ENCODE data around the gene LYST. TPM values are rescaled to one million over a fixed set of nuclear protein-coding genes. Genes with fewer than 3 reads are reported as not detected.
A peak's percentile ranks its signal among the peaks of the same experiment; 100 is the strongest.

The LYST gene
- total and polyA plus RNA-seq, 2 donors (not counting 3 experiments of a cell fraction or from before 2014, with no cell fraction given) = 3.1 to 9.6 TPM

DNA sequence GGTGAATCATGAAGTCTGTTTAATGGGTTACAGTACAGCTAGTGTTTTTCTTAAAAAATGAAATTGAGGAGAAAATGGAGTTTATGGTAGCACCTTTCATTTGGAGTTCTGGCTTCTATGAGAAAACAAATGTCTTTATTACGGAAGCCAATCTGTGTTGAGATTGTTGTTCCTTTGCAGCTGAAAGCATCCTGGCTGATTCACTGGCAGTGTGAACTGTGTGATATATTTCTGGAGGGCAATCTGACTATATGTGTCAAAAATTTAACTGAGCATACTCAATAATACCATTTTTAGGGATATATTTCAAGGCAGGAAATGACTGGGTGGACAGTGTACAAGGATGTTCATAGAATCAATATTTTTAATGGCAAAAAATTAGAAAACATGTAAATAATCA lies 46.6 kb upstream of the LYST start:
- Histone ChIP-seq H3K79me2 (ENCODE audit: control insufficient read depth, insufficient read depth, low read length) (no peaks in the 10 kb centered on the region), H3K27me3 (ENCODE audit: control insufficient read depth in 2 of 2, insufficient read depth in 2 of 2, low read length in 2 of 2) (no peaks in the 10 kb centered on the region), H3K9me1 (replicated peaks; ENCODE audit: control insufficient read depth, extremely low read depth, insufficient read depth, low read length) (no peaks in the 10 kb centered on the region), H3K9me3 (replicated peaks; ENCODE audit: control insufficient read depth, insufficient read depth, low read length) (no peaks in the 10 kb centered on the region), H4K20me1 (replicated peaks; ENCODE audit: control insufficient read depth, extremely low read depth, insufficient read depth, low read length) (no peaks in the 10 kb centered on the region), H2AFZ (ENCODE audit: low read depth, low read length) (peak overlapping the region; percentile 45), H3K4me1 (ENCODE audit: control insufficient read depth, extremely low read depth, insufficient read depth, low read length) (peaks cover 45% of the 10 kb centered on the region), H3K9ac (replicated peaks; ENCODE audit: extremely low read depth, insufficient read depth, low read length) (no peak overlapping the region), H3K4me2 (ENCODE audit: insufficient read depth, low read length) (peak overlapping the region; percentile 39), H3K4me3 (replicated peaks in 1 of 3; ENCODE audit: insufficient read depth in 1 of 3, low read depth in 1 of 3, low read length in 3 of 3) (no peak overlapping the region), H3K27ac (ENCODE audit: insufficient read depth, low read depth, low read length) (peak overlapping the region; percentile 20), H3K36me3 (ENCODE audit: control insufficient read depth in 2 of 2, extremely low read depth in 1 of 2, insufficient read depth in 2 of 2, low read length in 2 of 2) (no peaks in the 10 kb centered on the region)
- DNase-seq (ENCODE audit: low read depth, low spot score) (peak; percentile 48), FAIRE-seq (no peak)
- POLR2A ChIA-PET = no interaction called here
- CTCF ChIA-PET = no interaction called here
- intact Hi-C loops (cut with micrococcal nuclease) = loop anchor here (5.0 kb wide), 1 partner anchor 411 kb away; the partner anchor contains the start of gene B3GALNT2
- dilution Hi-C loops (cut with MboI; ENCODE audit: extremely low pct_ligation_motif_present, low sequenced_read_pairs) = no loop called here
- BruUV-seq (replicated peaks) = no TSS peak
- TF ChIP-seq EZH2 (IDR thresholded peaks at IDR 0.05; ENCODE audit: borderline replicate concordance, low read depth, low read length, severe bottlenecking) = no peak
- TF ChIP-seq FOS (IDR thresholded peaks at IDR 0.05; ENCODE audit: borderline replicate concordance, insufficient read depth, low read length) = peak; percentile 50
- TF ChIP-seq POLR2AphosphoS5 (IDR thresholded peaks at IDR 0.05; ENCODE audit: insufficient read depth, low read depth, low read length) = no peak
- no peak for TF ChIP-seq POLR2A (IDR thresholded peaks at IDR 0.05; ENCODE audit: low read depth, low read length)
- TF ChIP-seq MYC (IDR thresholded peaks at IDR 0.05; ENCODE audit: low read depth, low read length) = no peak
- TF ChIP-seq, protein P1, sequence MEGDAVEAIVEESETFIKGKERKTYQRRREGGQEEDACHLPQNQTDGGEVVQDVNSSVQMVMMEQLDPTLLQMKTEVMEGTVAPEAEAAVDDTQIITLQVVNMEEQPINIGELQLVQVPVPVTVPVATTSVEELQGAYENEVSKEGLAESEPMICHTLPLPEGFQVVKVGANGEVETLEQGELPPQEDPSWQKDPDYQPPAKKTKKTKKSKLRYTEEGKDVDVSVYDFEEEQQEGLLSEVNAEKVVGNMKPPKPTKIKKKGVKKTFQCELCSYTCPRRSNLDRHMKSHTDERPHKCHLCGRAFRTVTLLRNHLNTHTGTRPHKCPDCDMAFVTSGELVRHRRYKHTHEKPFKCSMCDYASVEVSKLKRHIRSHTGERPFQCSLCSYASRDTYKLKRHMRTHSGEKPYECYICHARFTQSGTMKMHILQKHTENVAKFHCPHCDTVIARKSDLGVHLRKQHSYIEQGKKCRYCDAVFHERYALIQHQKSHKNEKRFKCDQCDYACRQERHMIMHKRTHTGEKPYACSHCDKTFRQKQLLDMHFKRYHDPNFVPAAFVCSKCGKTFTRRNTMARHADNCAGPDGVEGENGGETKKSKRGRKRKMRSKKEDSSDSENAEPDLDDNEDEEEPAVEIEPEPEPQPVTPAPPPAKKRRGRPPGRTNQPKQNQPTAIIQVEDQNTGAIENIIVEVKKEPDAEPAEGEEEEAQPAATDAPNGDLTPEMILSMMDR (IDR thresholded peaks at IDR 0.05; ENCODE audit: extremely low read depth in 1 of 2, insufficient read depth in 1 of 2, low read depth in 1 of 2, low read length in 2 of 2) = no peak
- TF ChIP-seq GATA2 (IDR thresholded peaks at IDR 0.05; ENCODE audit: insufficient read depth, insufficient read length, low read depth, low read length) = peak; percentile 6
- TF ChIP-seq, protein P2, sequence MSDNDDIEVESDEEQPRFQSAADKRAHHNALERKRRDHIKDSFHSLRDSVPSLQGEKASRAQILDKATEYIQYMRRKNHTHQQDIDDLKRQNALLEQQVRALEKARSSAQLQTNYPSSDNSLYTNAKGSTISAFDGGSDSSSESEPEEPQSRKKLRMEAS (IDR thresholded peaks at IDR 0.05; ENCODE audit: insufficient read depth, insufficient read length) = no peak
- no peak for TF ChIP-seq JUN (IDR thresholded peaks at IDR 0.05; ENCODE audit: borderline replicate concordance, insufficient read depth, insufficient read length, low read depth)
